GM19099 (cell line): ENCODE results near the gene VEGFB.

ENCODE experiments used
- POLR2A ChIP-seq: IDR thresholded peaks from 3 replicates; pipeline ENCODE4 v1.6.1; 2011; ENCODE audit warnings: low read depth; ENCODE audit not compliant: insufficient read length; ENCODE audit errors: extremely low read depth

Gene VEGFB

GRCh38 chr11:64255135-64256128 is 21.0 kb downstream of the VEGFB start:
- no peak for TF ChIP-seq POLR2A

- TF ChIP-seq POLR2A, result no peak
Measured at GRCh38 chr11:64256300-64256699, 21.9 kb downstream of the VEGFB start.

GRCh38 chr11:64258356-64258755 is 24.0 kb downstream of the VEGFB start:
- no peak for TF ChIP-seq POLR2A

DNA sequence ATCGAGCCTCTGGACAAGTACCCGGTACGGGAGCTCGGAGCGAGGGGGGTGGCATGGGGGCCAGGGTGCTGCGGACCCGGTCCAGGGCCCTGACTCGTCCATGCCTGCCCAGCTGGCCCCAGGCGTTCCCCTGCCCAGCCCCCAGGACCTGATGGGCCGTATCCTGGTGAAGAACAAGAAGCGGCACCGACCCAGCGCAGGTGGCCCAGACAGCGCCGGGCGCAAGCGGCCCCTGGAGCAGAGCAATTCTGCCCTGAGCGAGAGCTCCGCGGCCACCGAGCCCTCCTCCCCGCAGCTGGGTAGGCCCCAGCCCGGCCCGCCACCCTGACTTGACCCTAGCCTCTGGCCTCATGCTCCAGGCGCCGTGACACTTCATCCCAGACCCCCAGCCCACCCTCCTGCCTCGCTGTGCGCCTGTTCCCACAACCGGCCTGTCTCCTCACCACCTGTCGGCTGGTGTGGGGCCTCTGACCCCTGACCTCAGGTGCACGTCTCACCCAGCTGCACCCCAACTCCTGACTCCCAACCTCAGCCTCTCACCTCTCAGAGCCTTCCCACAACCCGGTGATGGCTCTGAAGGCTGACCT is 24.7 kb downstream of the VEGFB start:
- no peak for TF ChIP-seq POLR2A

DNA sequence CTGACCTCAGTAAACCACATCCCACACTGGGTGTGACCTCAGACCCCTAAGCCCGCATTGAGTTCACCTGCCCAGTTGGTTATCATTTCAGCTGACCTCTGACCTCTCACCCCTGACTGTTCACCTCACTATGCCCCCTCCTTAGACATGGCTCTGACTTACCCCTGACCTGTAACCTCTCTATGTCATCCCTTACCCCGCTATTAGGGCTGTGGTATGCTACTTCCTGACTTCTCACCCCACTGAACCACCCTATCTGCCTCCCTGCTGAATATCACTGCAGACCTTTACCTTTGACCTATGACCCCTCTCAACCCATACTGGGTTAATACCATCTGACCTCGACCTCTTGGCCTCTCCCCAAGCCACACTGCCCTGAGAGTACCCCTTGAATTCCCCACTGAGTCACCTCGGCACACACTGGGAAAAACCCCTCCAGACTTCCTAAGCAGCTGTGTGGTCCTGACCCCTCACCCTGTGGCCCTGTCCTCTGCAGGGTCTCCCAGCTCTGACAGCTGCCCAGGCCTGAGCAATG is 25.2 kb downstream of the VEGFB start:
- no peak for TF ChIP-seq POLR2A

GRCh38 chr11:64260147-64260708 is 25.8 kb downstream of the VEGFB start:
- TF ChIP-seq POLR2A, result no peak

- no peak for TF ChIP-seq POLR2A
Measured at GRCh38 chr11:64261556-64262080, 27.2 kb downstream of the VEGFB start.

DNA sequence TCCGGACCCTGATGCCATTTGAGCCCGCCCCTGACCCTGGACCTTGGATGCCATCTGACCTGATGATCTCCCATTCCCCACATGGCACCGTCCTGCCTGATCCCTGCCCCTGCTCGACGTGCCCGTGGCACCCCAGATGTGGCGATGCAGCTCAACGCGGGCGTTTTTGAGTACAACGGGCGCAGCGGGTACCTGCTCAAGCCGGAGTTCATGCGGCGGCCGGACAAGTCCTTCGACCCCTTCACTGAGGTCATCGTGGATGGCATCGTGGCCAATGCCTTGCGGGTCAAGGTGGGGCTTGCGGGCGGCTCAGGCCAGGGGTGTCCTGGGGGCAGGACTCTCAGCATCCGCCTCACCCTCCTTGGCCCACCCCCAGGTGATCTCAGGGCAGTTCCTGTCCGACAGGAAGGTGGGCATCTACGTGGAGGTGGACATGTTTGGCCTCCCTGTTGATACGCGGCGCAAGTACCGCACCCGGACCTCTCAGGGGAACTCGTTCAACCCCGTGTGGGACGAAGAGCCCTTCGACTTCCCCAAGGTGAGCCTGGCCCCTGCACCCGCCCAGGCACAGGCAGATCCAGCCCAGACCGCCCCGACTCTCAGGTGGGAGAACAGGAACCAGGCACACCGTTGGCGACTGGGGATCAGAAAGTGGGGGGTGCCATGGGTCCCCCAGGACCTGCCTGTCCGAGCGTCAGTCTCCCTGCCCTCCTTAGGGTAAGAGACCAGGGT is 28.1 kb downstream of the VEGFB start:
- no peak for TF ChIP-seq POLR2A

DNA sequence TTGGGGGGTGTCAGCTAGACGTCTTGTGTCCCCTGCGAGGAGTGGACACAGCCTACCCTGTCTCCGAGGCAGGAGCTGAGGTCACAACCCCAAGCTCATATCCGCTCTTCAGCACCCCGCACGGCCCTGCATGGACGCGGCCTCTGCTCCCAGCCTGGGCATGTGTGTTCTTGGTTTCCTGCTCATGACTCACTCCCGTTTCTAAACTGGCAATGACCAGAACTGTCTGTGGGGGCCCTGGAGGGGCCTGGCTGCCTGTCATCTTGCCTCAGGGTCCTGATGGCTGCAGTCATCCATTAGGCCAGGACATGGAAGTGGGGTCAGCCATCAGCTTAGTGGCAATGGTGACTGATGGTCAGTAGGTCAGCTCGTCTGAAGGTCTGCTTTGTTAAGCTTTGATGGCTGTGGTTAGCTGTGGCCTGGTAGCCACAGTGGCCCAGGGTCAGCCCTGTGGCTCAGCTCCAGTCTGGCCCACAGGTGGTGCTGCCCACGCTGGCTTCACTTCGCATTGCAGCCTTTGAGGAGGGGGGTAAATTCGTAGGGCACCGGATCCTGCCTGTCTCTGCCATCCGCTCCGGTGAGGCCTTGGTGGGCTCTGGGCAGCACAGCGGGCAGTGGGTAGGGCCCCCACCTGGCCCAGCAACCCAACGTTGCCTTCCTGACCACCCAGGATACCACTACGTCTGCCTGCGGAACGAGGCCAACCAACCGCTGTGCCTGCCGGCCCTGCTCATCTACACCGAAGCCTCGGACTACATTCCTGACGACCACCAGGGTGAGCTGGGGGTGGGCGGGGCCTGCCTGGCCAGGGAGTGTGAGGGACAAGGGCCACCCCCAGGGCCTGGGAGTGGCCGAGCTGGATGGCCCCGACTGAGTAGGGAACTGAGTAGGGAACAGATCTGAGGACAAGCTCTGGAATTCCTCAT is 28.9 kb downstream of the VEGFB start:
- TF ChIP-seq POLR2A, result no peak

GRCh38 chr11:64263947-64264317 is 29.5 kb downstream of the VEGFB start:
- TF ChIP-seq POLR2A, result no peak

- TF ChIP-seq POLR2A, result no peak
Measured at GRCh38 chr11:64264371-64264852, 30.0 kb downstream of the VEGFB start.

- no peak for TF ChIP-seq POLR2A
Measured at GRCh38 chr11:64265176-64266160, 31.1 kb downstream of the VEGFB start.
